GM21619 (cell line): ENCODE measurements around the gene NCKAP5.

Source experiments
- ATAC-seq: cut with Tn5 transposase; IDR thresholded peaks from one replicate; pipeline ENCODE4 v1.9.1; 2021; ENCODE audit not compliant: unreplicated experiment

NCKAP5 gene

GRCh38 chr2:132915812-132916549, 652.3 kb downstream of the NCKAP5 start:
- ATAC-seq = peak; percentile 90

- ATAC-seq = no peak
These were observed 656.2 kb downstream of the NCKAP5 start for GRCh38 chr2:132911726-132912724.

- ATAC-seq = no peak
These were observed 657.8 kb downstream of the NCKAP5 start for GRCh38 chr2:132910432-132910831.

- ATAC-seq = no peak
These were observed 658.8 kb downstream of the NCKAP5 start for GRCh38 chr2:132909427-132909826.

GRCh38 chr2:132904142-132904842, 664.0 kb downstream of the NCKAP5 start:
- ATAC-seq = no peak

- no peak for ATAC-seq
These were observed 665.6 kb downstream of the NCKAP5 start for GRCh38 chr2:132902626-132903025.

- ATAC-seq = no peak
These were observed 666.6 kb downstream of the NCKAP5 start for GRCh38 chr2:132901661-132902060.

- no peak for ATAC-seq
These were observed 671.2 kb downstream of the NCKAP5 start for GRCh38 chr2:132897111-132897510.

GRCh38 chr2:132896073-132896472, 672.2 kb downstream of the NCKAP5 start:
- ATAC-seq = no peak

GRCh38 chr2:132891498-132891897, 676.8 kb downstream of the NCKAP5 start:
- no peak for ATAC-seq

- no peak for ATAC-seq
These were observed 681.7 kb downstream of the NCKAP5 start for GRCh38 chr2:132886574-132886973.

GRCh38 chr2:132884705-132885104, 683.6 kb downstream of the NCKAP5 start:
- no peak for ATAC-seq

- ATAC-seq = no peak
These were observed 684.0 kb downstream of the NCKAP5 start for GRCh38 chr2:132884292-132884691.

GRCh38 chr2:132883430-132883829, 684.8 kb downstream of the NCKAP5 start:
- ATAC-seq = no peak

- ATAC-seq = no peak
These were observed 686.7 kb downstream of the NCKAP5 start for GRCh38 chr2:132881546-132881945.

- ATAC-seq = no peak
These were observed 690.3 kb downstream of the NCKAP5 start for GRCh38 chr2:132877923-132878322.

GRCh38 chr2:132876745-132877391, 691.4 kb downstream of the NCKAP5 start:
- no peak for ATAC-seq

- no peak for ATAC-seq
These were observed 693.1 kb downstream of the NCKAP5 start for GRCh38 chr2:132875193-132875592.

- no peak for ATAC-seq
These were observed 694.5 kb downstream of the NCKAP5 start for GRCh38 chr2:132873738-132874137.

GRCh38 chr2:132871831-132872230, 696.4 kb downstream of the NCKAP5 start:
- ATAC-seq = no peak

- no peak for ATAC-seq
These were observed 704.3 kb downstream of the NCKAP5 start for GRCh38 chr2:132863961-132864360.
